Measurements from ENCODE around the gene MSL3B.
"Not testable (repeated sequence)": the region's sequence is repeated elsewhere in the genome, so short reads cannot be mapped to it uniquely, and the experiment has no call there.

MSL3B gene

DNA sequence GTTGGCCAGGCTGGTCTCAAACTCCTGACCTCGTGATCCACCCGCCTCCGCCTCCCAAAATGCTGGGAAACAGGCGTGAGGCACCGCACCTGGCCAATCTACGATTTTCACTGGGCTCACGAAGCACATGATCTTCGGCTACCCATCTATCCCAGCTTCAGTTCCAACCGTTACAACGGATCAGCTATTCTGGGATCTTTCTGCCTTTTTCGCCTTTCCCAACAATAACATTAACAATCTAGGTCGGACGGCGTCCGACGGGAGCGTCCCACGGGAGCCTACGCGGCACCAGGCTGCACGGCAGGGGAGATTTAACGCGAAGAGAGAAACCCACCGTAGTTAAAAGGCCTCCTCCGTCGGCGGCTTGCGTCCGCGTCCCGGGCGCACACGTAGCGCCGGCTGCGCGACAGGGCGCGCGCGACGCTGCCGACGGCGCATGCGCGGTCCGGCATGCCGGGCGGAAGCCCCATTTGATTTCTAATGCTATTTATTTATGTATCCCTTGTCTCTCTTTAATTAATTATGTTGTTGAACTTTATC, at the start of gene MSL3B:
MSL3B (minus strand) TSS at position 394 of the 540 bp plus-strand sequence.
- peak; percentile 77 for DNase-seq

DNA sequence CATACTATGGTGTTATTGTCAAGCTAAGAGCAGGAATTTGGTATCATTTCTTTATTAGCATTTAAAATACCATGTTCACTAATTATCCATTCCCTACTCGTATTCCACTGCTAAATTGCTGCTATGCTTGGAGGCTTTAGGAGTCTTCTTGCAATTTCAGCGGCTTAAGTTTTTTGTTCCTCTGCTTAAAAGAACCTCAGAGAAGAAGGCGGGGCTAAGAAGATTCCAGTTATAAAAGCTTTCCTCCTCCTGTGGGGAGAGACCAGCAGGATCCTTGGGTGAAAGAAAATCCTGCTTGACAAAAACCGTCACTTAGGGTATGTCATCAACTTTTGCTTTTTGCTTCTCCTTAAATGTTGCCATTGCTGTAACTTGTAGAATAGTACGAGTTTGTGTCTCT, 48.9 kb upstream of the MSL3B start, which contains the start of gene TRPM8:
TRPM8 (plus strand) TSS at position 258 of the 400 bp plus-strand sequence. CDS start 9,165 bp downstream, outside the sequence.
- peak; percentile 28 for DNase-seq

DNA sequence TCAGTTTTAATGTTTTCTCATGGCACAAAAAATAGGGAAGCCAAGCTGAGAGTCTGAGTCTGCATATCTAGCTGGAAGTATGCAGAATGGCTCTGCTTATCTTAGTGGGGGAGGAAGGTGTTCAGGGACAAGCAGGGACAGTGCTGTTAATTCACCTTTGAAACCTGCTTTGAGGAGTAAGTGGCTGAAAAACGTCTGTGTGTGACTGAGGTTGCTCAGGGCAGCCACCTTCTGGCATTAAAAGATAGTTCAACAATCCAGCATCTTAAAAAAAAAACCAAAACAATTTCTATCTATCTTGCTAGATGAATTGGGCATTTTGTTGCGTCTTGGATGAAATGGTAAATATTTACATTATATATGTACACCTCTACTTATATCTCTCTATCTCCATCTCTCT, 46.9 kb upstream of the MSL3B start:
- DNase-seq = no peak

DNA sequence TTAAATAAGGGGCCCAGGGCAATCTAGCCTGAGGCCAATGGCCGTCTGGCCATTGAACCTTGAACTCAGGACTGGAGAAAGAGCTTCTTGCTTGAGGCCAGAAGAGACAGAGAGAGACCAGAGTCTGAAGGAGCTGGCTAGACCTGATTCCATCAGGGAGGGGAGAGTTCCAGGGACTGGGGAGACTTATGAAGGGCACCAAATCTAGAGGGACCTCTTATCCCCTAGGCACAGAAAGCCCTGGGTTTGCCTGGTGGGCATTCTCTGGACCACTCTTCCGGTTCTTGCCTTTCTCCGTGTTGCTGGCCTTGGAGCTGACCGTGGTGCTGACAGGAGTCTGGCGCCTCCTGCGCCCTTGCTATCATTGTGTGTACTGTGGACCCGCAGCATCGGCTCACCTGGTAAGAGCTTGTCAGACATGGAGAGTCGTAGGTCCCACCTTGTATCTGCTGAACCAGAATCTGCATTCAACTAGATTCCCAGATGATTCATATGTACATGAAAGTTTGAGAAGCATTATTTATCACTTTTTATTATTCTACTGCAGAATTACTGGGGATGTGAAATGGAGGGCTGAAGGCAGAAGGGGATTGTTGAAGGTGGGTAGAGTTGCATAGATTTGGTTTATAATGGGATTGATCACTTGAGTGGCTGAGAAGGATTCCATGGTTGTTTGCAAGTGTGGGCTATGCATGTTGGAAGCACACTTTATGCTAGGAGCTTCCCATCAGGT, 44.7 kb upstream of the MSL3B start:
- peak; percentile 75 for DNase-seq

DNA sequence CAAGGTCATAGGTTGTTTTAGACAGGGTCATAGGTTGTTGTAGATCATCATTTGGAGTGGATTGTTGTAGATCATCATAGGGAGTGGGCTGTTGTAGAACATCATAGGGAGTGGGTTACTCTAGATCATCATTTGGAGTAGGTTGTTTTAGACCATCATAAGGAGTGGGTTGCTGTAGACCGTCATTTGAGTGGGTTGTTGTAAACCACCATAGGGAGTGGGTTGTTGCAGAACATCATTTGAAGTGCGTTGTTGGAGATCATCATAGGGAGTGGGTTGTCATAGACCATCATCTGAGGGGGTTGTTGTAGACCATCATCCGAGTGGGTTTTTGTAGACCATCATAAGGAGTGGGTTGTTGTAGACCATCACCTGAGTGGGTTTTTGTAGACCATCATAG, 39.4 kb upstream of the MSL3B start:
- DNase-seq = no peak

DNA sequence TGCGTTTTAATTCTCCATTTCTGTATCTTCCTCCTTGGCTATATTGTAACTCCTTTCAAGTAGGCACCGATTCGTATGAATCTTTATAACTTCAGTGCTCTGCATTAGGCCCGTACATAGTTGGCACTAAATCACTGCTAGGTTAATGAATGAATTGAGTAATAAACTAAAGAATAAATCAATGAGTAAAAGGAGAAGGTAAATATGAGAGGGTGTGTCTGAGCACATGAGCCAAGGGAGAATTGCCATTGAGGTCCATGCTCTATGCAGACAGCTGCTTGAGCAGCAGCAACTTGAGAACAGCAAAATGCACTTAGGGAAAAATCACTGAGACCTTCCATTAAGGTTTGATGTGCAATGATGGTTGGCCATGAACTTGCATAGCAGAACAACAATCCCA, 37.8 kb upstream of the MSL3B start:
- DNase-seq = no peak

DNA sequence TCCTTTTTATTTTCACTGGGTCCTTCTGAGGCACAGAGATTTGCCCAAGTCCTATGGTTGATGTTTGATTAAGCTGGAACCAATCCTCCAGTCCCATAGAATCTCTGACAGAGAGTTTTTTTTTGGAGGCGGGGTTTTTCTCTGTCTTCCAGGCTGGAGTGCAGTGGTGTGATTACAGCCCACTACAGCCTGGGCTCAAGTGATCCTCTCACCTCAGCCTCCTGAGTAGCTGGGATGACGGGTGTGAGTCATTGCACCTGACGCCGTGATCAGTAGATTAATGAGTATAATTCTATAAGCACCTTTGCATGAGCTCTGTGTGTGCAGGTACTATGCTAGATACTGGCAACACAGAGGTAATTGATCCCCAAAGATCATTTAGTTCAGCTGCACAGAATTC, 33.7 kb upstream of the MSL3B start:
- DNase-seq = no peak

DNA sequence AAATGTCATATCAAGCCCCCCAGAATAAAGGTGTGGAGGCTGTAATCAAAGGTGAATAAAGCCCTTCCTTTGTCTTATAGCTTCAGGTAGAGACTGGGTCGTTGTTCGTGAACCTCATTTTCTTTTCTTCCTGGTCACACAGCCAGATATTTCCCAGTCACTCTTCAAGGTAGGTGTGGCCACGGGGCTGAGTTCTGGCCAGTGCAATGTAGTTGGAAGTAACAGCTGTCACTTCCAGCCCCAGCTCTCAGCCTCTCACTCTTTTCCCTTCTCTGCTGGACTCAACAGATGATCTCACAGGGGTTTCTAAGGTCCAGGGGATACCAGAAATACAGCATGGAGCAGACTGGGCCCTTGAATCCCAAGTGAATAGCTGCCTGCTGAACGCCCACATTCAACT, 33.2 kb upstream of the MSL3B start:
- DNase-seq = no peak

DNA sequence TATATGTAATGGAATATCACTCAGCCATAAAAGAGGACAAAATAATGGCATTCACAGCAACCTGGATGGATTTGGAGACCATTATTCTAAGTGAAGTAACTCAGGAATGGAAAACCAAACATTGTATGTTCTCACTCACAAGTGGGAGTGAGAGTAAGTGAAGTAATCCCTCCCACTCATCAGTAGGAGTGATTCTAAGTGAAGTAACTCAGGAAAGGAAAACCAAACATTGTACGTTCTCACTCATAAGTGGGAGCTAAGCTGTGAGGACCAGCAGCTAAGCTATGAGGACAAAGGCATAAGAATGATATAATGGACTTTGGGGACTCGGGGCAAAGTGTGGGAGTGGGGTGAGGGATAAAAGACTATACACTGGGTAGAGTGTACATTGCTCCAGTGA, 28.1 kb upstream of the MSL3B start:
- not testable (repeated sequence) for DNase-seq

DNA sequence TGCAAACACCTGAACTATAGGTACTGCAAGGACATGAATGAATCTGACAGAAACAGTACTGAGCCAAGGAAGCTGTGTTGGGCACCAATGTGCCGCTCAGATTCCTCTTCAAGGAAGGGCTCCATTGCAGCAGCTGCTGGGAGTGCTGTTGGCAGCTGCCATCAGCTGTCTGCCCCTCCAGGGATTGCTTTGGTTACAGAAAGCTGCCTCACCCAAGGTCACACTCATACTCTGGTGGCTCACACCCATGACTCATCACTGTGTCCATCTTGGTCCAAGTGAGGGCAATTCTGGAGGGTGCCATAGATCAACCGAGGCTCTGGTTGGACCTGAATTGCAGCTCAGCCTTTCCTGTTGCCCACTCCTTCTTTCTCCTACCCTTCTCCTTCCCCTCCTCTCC, 24.6 kb upstream of the MSL3B start:
- DNase-seq = no peak

DNA sequence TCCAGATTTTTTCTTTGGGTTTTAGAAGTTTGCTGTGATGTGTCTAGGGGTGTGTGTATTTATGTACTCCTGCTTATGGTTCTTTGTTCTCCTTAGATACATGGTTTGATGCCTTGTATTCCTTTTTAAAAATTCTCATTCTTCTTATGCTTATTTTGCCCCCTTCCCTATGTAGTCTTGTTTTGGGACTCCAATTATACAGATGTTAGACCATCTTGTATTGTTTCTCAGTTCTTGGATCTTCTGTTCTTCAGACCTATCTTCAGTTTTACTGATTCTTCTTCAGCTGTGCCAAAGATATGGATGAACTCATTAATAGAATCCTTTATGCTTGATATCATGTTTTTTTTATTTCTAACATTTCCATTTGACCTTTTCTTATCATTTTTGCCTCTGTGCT, 14.2 kb upstream of the MSL3B start:
- no peak for DNase-seq

DNA sequence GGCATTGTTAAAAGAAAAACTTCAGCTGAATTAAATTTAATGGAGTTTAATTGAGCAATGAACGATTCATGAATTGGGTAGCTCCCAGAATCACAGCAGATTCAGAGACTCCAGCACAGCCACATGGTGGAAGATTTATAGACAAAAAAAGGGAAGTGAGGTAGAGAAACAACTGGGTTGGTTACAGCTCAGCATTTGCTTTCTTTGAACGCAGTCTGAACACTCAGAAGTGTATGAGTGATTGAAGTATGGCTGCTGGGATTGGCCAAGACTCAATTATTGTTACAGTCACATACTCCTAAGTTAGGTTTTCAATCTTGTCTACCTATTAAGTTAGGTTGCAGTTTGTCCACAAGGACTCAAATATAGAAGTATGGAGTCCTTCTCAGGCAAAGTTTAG, 3.9 kb upstream of the MSL3B start:
- DNase-seq = not testable (repeated sequence)

DNA sequence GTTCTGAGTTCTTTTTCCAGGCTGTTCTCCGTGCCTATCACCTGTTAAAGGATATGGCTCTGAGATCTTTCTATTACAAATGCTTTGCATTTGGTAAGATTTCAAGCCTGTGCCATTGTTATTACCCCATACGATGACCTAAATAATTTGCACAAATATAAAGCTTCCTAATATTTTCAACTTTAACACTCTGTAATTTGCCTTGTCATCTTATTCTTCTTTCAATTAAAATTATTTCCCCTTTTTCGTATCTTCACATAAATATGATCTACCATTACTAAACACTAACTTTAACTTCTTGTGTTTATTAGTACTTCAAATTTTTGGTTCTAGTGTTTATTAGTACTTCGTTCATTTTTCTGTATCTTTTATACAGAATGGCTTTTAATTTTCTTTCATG, 3.2 kb upstream of the MSL3B start:
- no peak for DNase-seq

DNA sequence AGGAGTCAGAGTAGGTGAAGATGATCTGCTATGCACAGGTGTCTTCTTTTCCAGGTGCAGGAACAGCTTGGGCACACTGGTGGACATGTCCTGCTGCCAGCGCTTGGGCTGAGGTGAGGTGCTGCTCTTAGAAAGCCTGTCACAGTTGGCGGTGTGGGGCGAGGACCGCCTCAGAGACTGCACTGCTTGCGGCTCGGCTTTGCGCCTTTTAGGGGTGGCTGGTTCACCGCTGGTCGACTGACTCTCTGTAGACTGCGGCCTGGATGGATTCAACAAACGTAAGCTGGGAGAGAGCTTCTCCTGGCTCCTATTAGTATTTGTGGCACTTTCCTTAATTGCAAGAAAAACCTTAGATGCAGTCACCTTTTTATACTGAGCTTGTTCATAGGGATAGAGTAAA, 1.7 kb downstream of the MSL3B start:
- DNase-seq = no peak

DNA sequence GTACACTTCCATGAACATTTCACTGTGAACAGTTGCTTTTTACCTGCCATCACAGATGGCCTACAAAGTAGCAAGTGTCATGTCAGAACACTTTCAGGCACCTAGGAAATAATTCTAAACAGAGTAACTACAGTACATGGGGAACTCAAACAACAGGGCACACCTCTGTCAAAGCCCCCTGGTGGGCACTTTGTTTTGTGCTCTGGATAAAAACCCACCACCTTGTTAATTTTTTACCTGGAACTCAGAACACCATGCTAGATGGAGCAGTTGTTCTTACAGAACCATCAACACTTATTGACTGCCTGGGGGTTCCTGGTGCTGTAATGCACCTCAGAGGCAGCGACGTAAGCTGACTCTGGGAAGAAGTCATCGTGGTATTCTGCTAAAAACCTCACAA, 2.3 kb downstream of the MSL3B start:
- DNase-seq = no peak

DNA sequence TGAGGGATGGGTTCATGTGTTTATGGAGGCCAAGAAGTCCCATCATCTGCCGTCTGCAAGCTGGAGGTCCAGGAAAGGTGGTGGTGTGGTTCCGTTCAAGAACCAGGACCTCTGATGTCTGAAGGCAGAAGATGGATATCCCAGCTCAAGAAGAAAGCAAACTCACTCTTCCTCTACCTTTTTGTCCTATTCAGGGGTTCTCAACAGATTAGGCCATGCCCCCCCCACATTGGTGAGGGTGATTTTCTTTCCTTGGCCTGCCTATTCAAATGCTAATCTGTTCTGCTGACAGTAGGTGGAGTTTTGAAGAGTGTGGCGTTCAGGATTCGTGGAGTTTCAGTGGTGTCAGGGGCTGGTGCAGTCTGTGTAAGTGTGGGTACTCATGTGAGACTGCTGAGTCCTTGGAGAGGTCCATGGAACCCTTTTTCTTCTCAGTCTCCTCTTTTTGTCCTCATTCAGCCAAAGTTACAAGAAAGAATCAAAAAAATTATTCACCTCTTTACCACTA, 5.9 kb downstream of the MSL3B start:
- no peak for DNase-seq

DNA sequence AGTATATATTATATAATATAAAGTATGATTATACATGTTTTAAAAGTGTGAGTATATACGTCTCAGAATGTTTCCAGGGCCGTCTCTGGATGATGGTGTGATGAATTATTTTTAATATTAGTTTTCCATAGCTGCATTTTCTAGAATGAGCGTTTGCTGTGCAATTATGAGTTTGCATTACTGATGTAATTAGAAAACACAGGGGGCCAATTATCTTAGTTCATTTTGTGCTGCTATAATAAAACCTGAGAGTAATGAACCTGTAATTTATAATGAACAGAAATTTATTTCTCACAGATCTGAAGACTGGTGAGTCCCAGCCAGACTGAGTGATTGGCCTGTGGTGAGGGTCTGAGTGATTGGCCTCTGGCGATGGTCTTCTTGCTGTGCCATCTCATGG, 9.9 kb downstream of the MSL3B start:
- DNase-seq = no peak

DNA sequence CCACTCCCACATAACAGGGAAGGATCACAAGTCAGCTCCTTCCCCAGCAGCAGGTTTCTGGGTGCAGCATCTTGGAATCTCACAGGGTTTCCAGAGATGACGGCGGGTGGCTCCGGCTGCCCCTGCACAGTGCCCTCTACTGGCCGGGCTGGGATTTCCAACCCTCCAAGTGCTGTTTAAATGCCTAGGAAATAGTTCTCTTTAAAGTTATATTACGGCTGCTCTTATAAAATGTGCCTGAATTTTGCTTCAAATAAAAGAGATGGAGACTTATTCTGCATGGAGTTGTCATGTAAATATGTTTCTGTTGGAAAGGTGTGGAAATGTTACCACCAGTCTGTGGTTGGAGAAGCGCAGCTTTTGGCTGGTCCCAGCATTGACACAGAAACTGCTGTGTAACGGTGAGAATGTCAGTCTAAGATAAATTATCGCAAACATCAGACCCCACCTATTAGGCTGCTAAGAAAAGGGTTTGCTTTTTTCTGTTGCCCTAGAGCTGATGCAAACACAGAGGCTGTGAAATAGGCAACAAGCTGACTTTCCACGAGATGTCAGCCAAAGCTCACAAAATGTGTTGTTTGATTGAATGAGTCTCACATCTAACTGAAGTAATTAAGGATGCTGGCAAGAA, 10.6 kb downstream of the MSL3B start:
- no peak for DNase-seq

DNA sequence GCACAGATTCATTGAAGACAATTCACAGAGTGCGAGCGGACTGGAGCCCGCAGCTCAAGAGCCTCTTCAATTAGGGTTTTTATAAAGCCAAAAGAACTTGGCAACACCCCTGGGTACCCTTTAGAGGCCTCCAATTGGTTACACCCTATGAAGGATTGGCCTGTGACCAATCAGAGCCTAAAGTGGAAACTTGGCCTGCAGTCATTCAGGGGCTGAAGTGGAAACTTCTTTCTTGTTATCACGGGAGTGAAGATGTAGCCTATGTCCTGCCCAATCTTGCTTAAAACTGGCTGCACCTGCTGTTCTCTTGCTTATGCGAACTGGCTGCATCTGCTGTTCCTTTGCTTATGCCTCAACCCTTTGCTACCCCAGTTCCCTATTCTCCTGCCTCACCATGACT, 12.0 kb downstream of the MSL3B start:
- DNase-seq = no peak

DNA sequence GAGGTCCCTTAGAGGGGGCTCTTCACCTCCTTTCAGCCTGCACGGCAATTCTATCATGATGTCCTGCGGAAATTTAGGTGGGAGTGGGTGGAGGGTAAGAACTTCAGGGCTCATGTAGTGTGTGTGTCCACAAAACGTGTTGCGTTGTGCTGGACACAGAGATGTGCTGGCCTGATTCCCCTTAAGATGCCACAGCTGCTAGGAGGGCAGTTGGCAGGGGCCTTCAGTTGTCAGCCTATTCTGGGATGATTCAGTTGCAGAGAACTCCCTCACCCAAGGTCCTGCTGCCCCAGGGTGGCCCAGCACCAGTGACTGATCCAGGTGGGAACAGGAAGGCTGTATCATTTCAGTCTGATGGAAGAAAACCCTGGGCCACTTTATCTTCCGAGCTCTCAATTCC, 12.8 kb downstream of the MSL3B start:
- no peak for DNase-seq

DNA sequence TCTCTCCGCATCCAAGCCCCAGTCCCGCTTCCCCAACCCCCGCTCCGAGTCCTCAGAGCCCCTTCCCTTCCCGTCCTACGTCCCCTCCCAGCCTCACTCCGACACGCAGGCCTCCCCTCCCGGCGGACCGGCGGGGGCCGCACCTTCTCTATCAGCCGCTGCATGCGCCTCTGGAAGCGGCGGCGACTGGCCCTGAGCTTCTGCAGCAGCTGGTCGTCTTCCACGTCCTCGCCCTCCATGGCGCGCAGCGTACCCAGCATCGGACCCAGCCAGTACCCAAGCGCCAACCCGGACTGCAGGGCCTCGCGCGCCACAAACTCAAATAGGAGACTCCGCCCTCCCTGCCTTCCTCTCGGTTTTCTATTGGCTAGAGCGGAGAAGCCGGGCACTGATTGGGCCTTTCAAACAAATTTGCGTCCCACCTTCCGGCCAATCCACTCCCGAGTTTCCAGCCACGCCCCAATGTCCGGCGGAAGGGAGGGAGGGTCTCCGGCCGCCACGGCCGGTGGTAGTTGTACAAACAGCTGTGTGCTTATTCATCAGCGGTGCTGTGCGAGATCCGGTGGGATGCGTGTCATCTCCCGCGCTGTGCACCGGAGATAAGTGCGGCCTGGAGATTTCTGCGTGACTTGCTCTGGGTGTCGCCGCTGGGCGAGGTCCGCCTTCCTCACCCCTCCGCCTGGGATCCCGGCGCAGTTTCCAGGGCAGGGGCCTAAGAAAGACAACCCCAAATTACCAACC, 13.8 kb downstream of the MSL3B start, which contains the start of gene HJURP:
HJURP (minus strand) TSS at position 295 of the 741 bp plus-strand sequence; CDS start at position 260, 35 bp downstream.
- DNase-seq = peak; percentile 99

DNA sequence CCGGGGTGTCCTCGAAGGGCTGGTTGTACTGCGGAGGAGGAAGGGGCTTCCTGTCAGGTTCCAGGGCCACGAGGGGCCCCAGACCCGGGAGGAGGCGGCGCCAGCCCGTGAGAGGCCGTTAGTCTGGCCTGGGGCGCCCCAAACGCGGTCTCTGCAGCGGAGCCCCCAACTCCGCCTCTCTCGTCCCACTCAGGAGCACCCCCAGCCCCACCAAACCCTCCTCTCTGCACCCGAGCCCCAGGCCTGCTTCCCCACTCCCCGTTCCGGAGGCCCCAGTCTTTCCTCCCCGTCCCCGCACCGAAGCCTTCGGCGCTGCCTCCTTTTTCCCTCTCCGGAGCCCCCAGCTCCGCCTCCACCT, 14.3 kb downstream of the MSL3B start:
- no peak for DNase-seq

DNA sequence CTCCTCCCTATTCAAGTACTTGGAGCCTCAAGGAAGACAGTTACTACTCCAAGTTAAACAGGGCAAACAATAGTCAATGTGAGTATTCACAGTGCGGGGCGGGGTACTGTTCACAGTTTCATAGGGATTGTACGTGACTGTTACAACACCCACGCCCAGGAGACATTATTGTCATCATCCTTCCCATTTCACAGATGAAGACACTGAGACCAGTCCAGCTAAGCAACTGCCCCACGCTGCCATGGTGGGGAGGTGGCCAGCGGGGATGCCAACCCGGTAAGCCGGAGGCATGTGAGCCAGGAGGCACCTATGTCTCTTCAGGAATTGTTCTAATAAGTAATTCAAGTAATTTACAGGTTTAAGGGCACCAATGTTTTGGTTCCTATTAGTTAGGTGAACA, 14.8 kb downstream of the MSL3B start:
- no peak for DNase-seq
